ENCODE data around the gene ADGRB2. TPM values are rescaled to one million over a fixed set of nuclear protein-coding genes. Genes with fewer than 3 reads are reported as not detected.

Gene ADGRB2
- total RNA-seq, 1 experiment from 2014 or later: 1.5 TPM

DNA sequence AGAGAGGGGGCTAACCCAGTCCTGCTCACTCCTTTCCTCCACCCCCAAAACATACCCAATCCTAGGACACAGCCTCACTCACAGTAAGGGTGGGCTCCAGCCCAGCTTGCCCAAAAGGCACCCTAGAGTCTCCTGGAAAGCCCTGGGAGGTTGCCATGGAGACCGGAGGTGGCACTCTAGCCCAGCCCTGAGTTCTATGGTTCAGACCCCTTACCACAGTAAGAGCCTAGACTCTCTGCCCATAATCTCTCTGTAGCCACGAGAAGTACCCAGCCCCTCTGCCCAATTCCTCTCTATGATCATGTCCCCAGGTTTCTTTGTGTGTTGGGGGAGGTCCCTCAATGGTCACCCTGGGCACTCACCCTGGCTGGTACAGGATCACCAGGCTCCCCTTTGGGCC lies 74.8 kb downstream of the ADGRB2 start:
- intact Hi-C loops (cut with micrococcal nuclease): no loop called here
- CTCF ChIA-PET: interaction anchor here (1.0 to 1.4 kb wide), 2 partner anchors 23 to 56 kb away, joined by 3 to 4 read pairs; no protein-coding TSS in a partner anchor
- no TSS peak for BruUV-seq (replicated peaks)

GRCh38 chr1:31688233-31688918 lies 75.8 kb downstream of the ADGRB2 start:
- no TSS peak for BruUV-seq (replicated peaks)
- peaks cover 18% of the 10 kb centered on the region for H3K36me3 Mint-ChIP-seq (ENCODE audit: insufficient read depth, unreplicated experiment)
- intact Hi-C loops (cut with micrococcal nuclease): no loop called here
- peaks cover 18% of the 10 kb centered on the region for H3K4me1 Mint-ChIP-seq (ENCODE audit: insufficient read depth, unreplicated experiment)
- H3K9me3 Mint-ChIP-seq (ENCODE audit: unreplicated experiment): no peaks in the 10 kb centered on the region
- DNase-seq (ENCODE audit: unreplicated experiment): no peak
- CTCF ChIA-PET: interaction anchor here (0.6 to 1.4 kb wide), 2 partner anchors 22 to 664 kb away, joined by 4 read pairs; no protein-coding TSS in a partner anchor
- no peak overlapping the region for H3K4me3 Mint-ChIP-seq (ENCODE audit: unreplicated experiment)
- POLR2A ChIA-PET: interaction anchor here (1.0 to 2.5 kb wide), 2 partner anchors 10 to 12 kb away, joined by 3 to 15 read pairs; no protein-coding TSS in a partner anchor
- no peaks in the 10 kb centered on the region for H3K27me3 Mint-ChIP-seq (ENCODE audit: insufficient read depth, unreplicated experiment)
- no peak for TF ChIP-seq CTCF (IDR thresholded peaks at IDR 0.05; ENCODE audit: unreplicated experiment)
- H3K27ac Mint-ChIP-seq (ENCODE audit: low read depth, unreplicated experiment): no peak overlapping the region

More for the DNA sequence above, 74.8 kb downstream of the ADGRB2 start:
- no peaks in the 10 kb centered on the region for H3K9me3 Mint-ChIP-seq (ENCODE audit: unreplicated experiment)
- H3K4me1 Mint-ChIP-seq (ENCODE audit: insufficient read depth, unreplicated experiment): peaks cover 18% of the 10 kb centered on the region
- no peak overlapping the region for H3K27ac Mint-ChIP-seq (ENCODE audit: low read depth, unreplicated experiment)
- no peak overlapping the region for H3K4me3 Mint-ChIP-seq (ENCODE audit: unreplicated experiment)
- POLR2A ChIA-PET: interaction anchor here (1.0 to 2.5 kb wide), 2 partner anchors 11 kb away, joined by 3 to 15 read pairs; no protein-coding TSS in a partner anchor
- no peak for TF ChIP-seq CTCF (IDR thresholded peaks at IDR 0.05; ENCODE audit: unreplicated experiment)
- peaks cover 18% of the 10 kb centered on the region for H3K36me3 Mint-ChIP-seq (ENCODE audit: insufficient read depth, unreplicated experiment)
- H3K27me3 Mint-ChIP-seq (ENCODE audit: insufficient read depth, unreplicated experiment): no peaks in the 10 kb centered on the region
- DNase-seq (ENCODE audit: unreplicated experiment): no peak

- Mint-ChIP-seq H3K36me3 (ENCODE audit: insufficient read depth, unreplicated experiment) (peaks cover 18% of the 10 kb centered on the region), H3K4me1 (ENCODE audit: insufficient read depth, unreplicated experiment) (peaks cover 18% of the 10 kb centered on the region), H3K27me3 (ENCODE audit: insufficient read depth, unreplicated experiment) (no peaks in the 10 kb centered on the region), H3K27ac (ENCODE audit: low read depth, unreplicated experiment) (no peak overlapping the region), H3K4me3 (ENCODE audit: unreplicated experiment) (no peak overlapping the region), H3K9me3 (ENCODE audit: unreplicated experiment) (no peaks in the 10 kb centered on the region)
- no TSS peak for BruUV-seq (replicated peaks)
- intact Hi-C loops (cut with micrococcal nuclease): no loop called here
- no peak for DNase-seq (ENCODE audit: unreplicated experiment)
- TF ChIP-seq CTCF (IDR thresholded peaks at IDR 0.05; ENCODE audit: unreplicated experiment): no peak
- CTCF ChIA-PET: interaction anchor here (1.4 kb wide), 1 partner anchor 21 kb away, joined by 4 read pairs; no protein-coding TSS in a partner anchor
- POLR2A ChIA-PET: no interaction called here
These were observed 76.5 kb downstream of the ADGRB2 start for GRCh38 chr1:31687601-31688000.

DNA sequence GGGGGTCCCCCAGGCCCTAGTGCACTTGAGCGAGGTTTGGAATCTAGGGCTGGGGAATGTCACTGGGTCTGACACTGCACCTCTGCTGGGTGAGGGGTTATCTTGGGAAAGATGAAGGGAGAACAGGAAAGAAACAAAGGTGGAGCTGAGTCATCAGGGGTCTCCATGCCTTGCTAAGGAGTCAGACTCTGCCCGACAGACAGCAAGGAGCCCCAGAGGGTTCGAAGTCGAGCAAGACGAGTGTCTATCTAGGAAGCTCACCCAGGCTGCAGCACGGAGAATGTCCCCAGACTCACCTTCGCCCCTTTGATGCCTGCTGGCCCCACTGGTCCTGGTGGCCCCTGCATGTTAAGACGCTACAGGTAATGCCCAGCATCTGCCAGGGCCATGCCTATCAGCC lies 78.3 kb downstream of the ADGRB2 start:
- no peak for TF ChIP-seq CTCF (IDR thresholded peaks at IDR 0.05; ENCODE audit: unreplicated experiment)
- H3K9me3 Mint-ChIP-seq (ENCODE audit: unreplicated experiment): no peaks in the 10 kb centered on the region
- ChIA-PET CTCF (interaction anchor here (0.9 to 2.1 kb wide), 2 partner anchors 60 to 122 kb away, joined by 4 to 5 read pairs; no protein-coding TSS in a partner anchor), POLR2A (no interaction called here)
- no peak for DNase-seq (ENCODE audit: unreplicated experiment)
- BruUV-seq (replicated peaks): no TSS peak
- no peak overlapping the region for H3K27ac Mint-ChIP-seq (ENCODE audit: low read depth, unreplicated experiment)
- peaks cover 18% of the 10 kb centered on the region for H3K4me1 Mint-ChIP-seq (ENCODE audit: insufficient read depth, unreplicated experiment)
- no peaks in the 10 kb centered on the region for H3K27me3 Mint-ChIP-seq (ENCODE audit: insufficient read depth, unreplicated experiment)
- peaks cover 11% of the 10 kb centered on the region for H3K36me3 Mint-ChIP-seq (ENCODE audit: insufficient read depth, unreplicated experiment)
- intact Hi-C loops (cut with micrococcal nuclease): no loop called here
- no peak overlapping the region for H3K4me3 Mint-ChIP-seq (ENCODE audit: unreplicated experiment)
